ENCODE data around the gene UHMK1.
"Not testable (repeated sequence)": the region's sequence is repeated elsewhere in the genome, so short reads cannot be mapped to it uniquely, and the experiment has no call there.

Gene UHMK1

GRCh38 chr1:162497723-162498495, at the start of gene UHMK1:
Gene UHMK1, plus strand, starts transcription at chr1:162497818. Its CDS starts 183 bp downstream, at chr1:162498001.
- peak; percentile 81 for DNase-seq (ENCODE audit: low read depth)

GRCh38 chr1:162454361-162454760, 43.3 kb upstream of the UHMK1 start:
- DNase-seq (ENCODE audit: low read depth): not testable (repeated sequence)

- no peak for DNase-seq (ENCODE audit: low read depth)
Observed at GRCh38 chr1:162456323-162456722, 41.3 kb upstream of the UHMK1 start.

- DNase-seq (ENCODE audit: low read depth): no peak
Observed at GRCh38 chr1:162458236-162458635, 39.4 kb upstream of the UHMK1 start.

- not testable (repeated sequence) for DNase-seq (ENCODE audit: low read depth)
Observed at GRCh38 chr1:162462425-162462824, 35.2 kb upstream of the UHMK1 start.

GRCh38 chr1:162463021-162463420, 34.6 kb upstream of the UHMK1 start:
- DNase-seq (ENCODE audit: low read depth): no peak

GRCh38 chr1:162466797-162467196, 30.8 kb upstream of the UHMK1 start:
- DNase-seq (ENCODE audit: low read depth): no peak

GRCh38 chr1:162470216-162470615, 27.4 kb upstream of the UHMK1 start:
- DNase-seq (ENCODE audit: low read depth): no peak

GRCh38 chr1:162471290-162471853, 26.2 kb upstream of the UHMK1 start:
- DNase-seq (ENCODE audit: low read depth): no peak

- no peak for DNase-seq (ENCODE audit: low read depth)
Observed at GRCh38 chr1:162475089-162475488, 22.5 kb upstream of the UHMK1 start.

- no peak for DNase-seq (ENCODE audit: low read depth)
Observed at GRCh38 chr1:162475539-162476185, 22.0 kb upstream of the UHMK1 start.

- DNase-seq (ENCODE audit: low read depth): no peak
Observed at GRCh38 chr1:162476620-162477019, 21.0 kb upstream of the UHMK1 start.

GRCh38 chr1:162485236-162485635, 12.4 kb upstream of the UHMK1 start:
- DNase-seq (ENCODE audit: low read depth): no peak

- no peak for DNase-seq (ENCODE audit: low read depth)
Observed at GRCh38 chr1:162487241-162487640, 10.4 kb upstream of the UHMK1 start.

- DNase-seq (ENCODE audit: low read depth): no peak
Observed at GRCh38 chr1:162488219-162488618, 9.4 kb upstream of the UHMK1 start.

GRCh38 chr1:162495531-162496233, 1.9 kb upstream of the UHMK1 start:
- DNase-seq (ENCODE audit: low read depth): not testable (repeated sequence)

- no peak for DNase-seq (ENCODE audit: low read depth)
Observed at GRCh38 chr1:162497104-162497722, 405 bp upstream of the UHMK1 start.

GRCh38 chr1:162498496-162498810, 835 bp downstream of the UHMK1 start:
- DNase-seq (ENCODE audit: low read depth): no peak

GRCh38 chr1:162500805-162501204, 3.2 kb downstream of the UHMK1 start:
- no peak for DNase-seq (ENCODE audit: low read depth)

- DNase-seq (ENCODE audit: low read depth): no peak
Observed at GRCh38 chr1:162502077-162502476, 4.5 kb downstream of the UHMK1 start.

- no peak for DNase-seq (ENCODE audit: low read depth)
Observed at GRCh38 chr1:162502928-162503327, 5.3 kb downstream of the UHMK1 start.

GRCh38 chr1:162527314-162527713, 29.7 kb downstream of the UHMK1 start:
- no peak for DNase-seq (ENCODE audit: low read depth)

Measured in stimulated activated CD8-positive, alpha-beta memory T cell treated with anti-CD3 and anti-CD28 coated beads, Interleukin-15, amount 100 ng/mL, for 1 hour (primary cell).